ENCODE data around the gene IPO7.
"Not testable (repeated sequence)": the region's sequence is repeated elsewhere in the genome, so short reads cannot be mapped to it uniquely, and the experiment has no call there.

The IPO7 gene

GRCh38 chr11:9384535-9385326, at the start of gene IPO7:
TSS of gene IPO7 (plus strand) at chr11:9384652. CDS start at chr11:9384764, 112 bp downstream.
- DNase-seq (ENCODE audit: low spot score) = peak; percentile 75

- no peak for DNase-seq (ENCODE audit: low spot score)
Measured at GRCh38 chr11:9341638-9342178, 42.7 kb upstream of the IPO7 start.

DNA sequence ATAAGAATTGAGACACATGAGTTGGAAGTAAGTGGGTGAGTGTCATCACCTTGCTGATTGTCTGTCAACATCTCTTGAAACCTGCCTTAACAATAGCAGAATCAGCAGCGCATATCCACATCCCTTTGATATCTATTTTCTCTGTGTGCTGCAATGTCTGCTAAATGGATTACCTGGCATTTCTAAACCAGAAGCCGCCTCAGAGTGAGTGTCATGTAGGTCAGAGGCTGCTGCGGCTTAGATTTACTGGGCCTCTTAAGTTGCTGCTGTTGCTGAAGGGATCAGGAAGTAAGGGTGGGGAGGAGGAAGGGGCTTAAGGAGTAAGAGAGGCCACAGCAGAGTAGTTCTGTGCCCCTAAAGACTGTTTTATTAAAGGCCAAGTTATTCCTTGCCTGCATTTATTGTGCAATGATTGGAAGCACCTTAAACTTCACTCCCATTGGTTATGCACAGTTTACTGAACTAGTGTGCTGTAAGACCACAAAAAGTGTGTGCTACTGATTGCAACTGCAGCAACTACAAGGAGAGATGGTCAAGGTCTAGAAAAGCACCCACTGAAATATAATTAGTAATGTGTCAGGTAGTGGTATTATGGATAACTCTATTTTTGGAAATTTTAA, 40.3 kb upstream of the IPO7 start:
- DNase-seq (ENCODE audit: low spot score) = no peak

GRCh38 chr11:9347100-9347499, 37.4 kb upstream of the IPO7 start:
- no peak for DNase-seq (ENCODE audit: low spot score)

DNA sequence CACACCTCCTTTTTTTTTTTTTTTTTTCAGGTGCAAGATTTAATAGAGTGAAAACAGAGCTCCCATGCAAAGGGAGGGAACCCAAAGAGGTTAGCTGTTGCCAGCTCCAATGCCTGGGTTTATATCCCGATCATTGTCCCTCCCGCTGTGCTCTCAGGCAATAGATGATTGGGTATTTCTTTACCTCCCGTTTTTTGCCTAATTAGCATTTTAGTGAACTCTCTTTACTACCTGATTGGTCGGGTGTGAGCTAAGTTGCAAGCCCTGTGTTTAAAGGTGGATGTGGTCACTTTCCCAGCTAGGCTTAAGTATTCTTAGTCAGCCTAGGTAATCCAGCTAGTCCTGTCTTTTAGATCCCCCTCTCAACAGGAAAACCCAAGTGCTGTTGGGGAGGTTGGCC, 36.7 kb upstream of the IPO7 start:
- not testable (repeated sequence) for DNase-seq (ENCODE audit: low spot score)

- DNase-seq (ENCODE audit: low spot score) = no peak
Measured at GRCh38 chr11:9351321-9351881, 33.1 kb upstream of the IPO7 start.

- no peak for DNase-seq (ENCODE audit: low spot score)
Measured at GRCh38 chr11:9357041-9357440, 27.4 kb upstream of the IPO7 start.

DNA sequence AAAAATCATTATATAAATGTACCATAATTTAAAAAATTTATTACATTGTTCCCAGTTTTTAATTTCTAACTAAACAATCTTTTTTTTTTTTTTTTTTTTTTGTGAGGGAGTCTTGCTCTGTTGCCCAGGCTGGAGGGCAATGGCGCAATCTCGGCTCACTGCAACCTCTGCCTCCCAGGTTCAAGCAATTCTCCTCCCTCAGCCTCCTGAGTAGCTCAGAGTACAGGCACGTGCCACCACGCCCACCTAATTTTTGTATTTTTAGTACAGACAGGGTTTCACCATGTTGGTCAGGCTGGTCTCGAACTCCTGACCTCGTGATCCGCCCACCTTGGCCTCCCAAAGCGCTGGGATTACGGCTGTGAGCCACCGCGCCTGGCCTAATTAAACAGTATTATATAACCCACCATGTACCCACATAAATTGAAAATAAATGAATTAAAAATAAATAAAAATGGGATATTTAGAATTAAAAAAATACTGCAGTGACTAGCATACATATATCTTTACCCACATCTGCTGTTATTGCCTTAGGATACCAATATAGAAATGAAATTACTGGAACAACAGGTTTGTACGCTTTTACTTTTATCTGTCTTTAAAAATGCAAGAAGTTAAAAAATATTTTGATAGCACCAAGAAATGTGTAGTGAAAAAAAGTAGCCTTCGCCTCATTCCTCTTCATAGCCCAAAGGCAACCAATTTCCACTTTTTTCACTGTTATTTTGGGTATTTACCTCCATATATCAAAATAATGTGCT, 23.4 kb upstream of the IPO7 start:
- DNase-seq (ENCODE audit: low spot score) = not testable (repeated sequence)

DNA sequence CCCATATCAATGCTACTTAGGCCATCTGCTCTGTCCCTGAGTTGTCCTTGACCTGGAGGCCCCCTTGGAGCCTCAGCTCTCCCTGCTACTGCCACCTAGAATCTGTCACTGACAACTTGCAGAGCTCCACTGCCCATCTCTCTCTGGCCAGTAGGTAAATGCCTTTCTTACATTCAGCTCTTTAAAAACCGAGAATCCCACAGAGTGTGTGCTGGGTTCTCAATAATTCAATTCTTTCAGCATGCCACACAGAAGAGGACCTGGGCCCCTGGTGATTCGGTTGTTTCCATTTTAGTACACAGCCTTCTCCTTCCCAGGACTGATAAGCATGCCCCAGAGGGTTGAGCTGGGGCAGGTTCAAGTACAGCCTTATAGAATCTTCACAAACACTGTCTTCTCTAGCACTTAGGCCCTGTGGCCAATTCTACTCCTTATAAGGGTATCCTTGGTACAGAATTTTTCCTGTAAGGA, 22.0 kb upstream of the IPO7 start:
- DNase-seq (ENCODE audit: low spot score) = no peak

GRCh38 chr11:9363954-9364912, 20.2 kb upstream of the IPO7 start:
- DNase-seq (ENCODE audit: low spot score) = peak; percentile 97

DNA sequence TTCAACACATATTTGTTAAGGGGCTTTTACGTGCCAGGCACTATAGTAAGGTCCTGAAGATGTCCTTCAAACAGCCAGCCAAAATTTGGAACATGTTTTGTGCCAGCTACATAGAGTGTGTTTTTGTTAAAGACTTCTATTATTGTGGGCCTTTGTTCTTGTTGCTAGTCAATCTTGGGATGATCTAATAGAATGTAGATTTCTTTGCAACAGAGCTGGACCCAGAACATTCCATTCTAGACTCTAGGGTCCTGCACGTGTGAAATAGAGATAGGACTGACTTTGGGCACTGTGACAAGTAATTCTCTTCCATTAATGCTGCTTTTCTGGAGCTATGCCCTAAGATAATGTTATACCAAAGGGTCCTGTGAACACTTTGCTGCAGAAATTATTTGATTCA, 16.9 kb upstream of the IPO7 start:
- no peak for DNase-seq (ENCODE audit: low spot score)

- DNase-seq (ENCODE audit: low spot score) = no peak
Measured at GRCh38 chr11:9377036-9377435, 7.4 kb upstream of the IPO7 start.

GRCh38 chr11:9379041-9379440, 5.4 kb upstream of the IPO7 start:
- DNase-seq (ENCODE audit: low spot score) = no peak

DNA sequence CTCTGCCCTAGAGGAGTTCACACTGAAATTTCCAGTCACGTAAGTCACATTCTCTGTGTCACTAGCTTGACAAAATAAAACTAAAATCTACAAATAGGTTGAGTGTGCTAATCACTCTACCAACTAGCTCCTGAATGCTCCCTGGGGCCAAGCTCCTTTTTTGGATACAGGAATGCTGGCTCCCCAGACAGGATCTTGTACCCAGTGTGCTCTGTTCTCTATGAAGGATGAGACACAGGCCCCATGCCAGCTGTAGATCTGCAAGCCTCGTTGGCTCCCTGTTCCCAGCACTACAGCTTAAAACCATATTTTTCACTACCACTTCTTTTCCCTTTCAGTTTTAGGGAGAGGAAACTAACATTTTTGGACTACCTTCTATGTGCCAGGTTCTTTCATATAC, 3.7 kb upstream of the IPO7 start:
- no peak for DNase-seq (ENCODE audit: low spot score)

GRCh38 chr11:9385327-9385899, 961 bp downstream of the IPO7 start:
- DNase-seq (ENCODE audit: low spot score) = peak; percentile 52

DNA sequence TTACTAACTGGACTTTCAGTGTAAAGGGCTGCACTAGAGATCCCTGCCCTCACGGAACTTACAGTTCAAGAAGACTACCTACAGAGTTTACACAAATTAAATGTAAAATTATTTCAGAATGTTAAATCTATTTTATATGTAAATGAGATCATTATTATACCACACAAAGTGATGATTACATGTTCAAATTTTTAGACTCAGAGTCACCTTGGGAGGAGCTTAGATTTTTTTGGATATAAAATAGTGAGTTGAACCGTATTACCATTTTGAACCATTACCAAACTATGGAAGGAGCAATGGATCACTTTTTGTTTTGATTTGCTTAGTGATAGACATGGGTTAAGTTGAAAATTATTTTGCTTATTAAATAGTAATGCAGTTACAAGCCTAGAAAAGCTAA, 1.6 kb downstream of the IPO7 start:
- no peak for DNase-seq (ENCODE audit: low spot score)

DNA sequence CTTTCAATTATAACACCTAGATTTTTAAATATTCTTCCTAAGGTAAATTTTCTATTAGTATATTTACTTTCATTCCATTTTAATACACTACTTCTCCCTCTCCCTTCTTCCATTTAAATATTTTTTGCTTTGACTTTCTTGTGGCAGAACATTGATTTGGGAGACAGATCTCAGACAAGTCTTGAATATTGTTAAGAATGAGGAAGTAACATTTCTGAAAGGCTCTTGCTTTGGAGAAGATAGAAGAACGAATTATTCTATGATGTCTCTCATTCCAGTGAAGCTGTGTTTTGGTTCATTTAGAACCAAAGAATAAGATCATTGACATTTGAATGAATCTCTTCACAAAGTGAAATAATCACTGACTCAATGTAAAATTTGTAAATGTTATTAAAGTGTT, 2.4 kb downstream of the IPO7 start:
- no peak for DNase-seq (ENCODE audit: low spot score)

- no peak for DNase-seq (ENCODE audit: low spot score)
Measured at GRCh38 chr11:9396310-9396709, 11.9 kb downstream of the IPO7 start.

DNA sequence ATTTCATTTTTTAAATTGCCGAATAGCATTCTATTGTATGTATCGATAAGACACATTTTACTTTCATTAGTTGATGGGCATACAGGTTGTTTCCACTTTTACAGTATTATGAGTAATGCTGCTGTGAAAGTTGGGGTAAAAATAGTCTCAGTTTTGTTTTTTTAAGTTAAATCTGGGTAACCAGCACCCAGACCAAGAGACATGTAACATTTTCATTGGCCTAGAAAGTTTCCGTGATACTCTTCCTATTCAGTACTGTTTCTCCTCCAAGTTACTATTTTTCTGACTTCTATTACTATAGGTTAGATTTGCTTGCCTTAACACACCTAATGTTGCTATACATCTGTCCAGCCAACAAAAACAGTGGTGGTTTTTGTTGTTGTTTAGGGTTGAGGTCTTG, 12.3 kb downstream of the IPO7 start:
- no peak for DNase-seq (ENCODE audit: low spot score)

GRCh38 chr11:9397746-9398680, 13.6 kb downstream of the IPO7 start:
- no peak for DNase-seq (ENCODE audit: low spot score)
